ENCODE data around the gene RXRA. TPM values are rescaled to one million over a fixed set of nuclear protein-coding genes. Genes with fewer than 3 reads are reported as not detected.

The RXRA gene
- total RNA-seq, 1 experiment from 2014 or later = 29.9 TPM

DNA sequence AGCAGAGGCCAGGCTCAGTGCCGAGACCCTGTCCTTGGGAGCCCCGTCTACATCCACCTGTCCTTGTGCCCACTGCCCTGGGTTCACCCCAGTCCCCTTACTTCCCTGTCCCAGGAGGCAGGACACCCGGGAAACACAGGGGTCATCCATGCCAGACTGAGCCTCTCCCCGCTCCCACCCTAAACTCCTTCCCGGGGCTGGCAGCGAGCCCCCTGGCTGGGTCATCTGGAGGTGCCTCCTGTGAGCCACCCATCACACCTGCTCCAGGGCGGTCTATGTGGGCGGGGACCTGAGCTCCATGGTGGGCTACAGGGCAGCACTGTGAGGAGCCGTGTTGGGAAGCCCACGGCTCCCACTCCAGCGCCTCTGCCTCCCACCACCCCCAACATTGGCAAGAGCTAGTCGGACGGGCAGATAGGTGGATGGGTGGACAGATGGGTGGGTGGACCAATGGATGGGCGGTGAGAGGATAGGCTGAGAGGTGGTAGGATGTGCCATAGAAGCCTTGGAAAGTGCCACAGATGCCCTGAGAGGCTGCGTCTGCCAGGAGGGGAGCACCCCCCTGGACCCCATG lies 42.5 kb upstream of the RXRA start:
- Histone ChIP-seq H3K79me1 (ENCODE audit: insufficient read depth, low read depth, low read length, poor library complexity, severe bottlenecking) (no peaks in the 10 kb centered on the region), H2BK20ac (ENCODE audit: low read depth, low read length, poor library complexity, severe bottlenecking) (no peak overlapping the region), H3K27ac (ENCODE audit: insufficient read length, low read depth, low read length) (no peak overlapping the region), H3K4me2 (ENCODE audit: insufficient read depth, insufficient read length, low read length) (no peak overlapping the region), H3K4ac (ENCODE audit: low read depth, low read length) (no peak overlapping the region), H3K9ac (ENCODE audit: extremely low read depth, insufficient read length, low read length) (no peak overlapping the region), H4K8ac (replicated peaks; ENCODE audit: insufficient read length, low read depth, low read length) (no peak overlapping the region), H3K4me1 (ENCODE audit: insufficient read depth, low read length) (no peaks in the 10 kb centered on the region), H4K91ac (ENCODE audit: insufficient read length, low read depth, low read length) (no peak overlapping the region), H3T11ph (ENCODE audit: low read length) (no peak overlapping the region), H3K23me2 (ENCODE audit: insufficient read length, low read depth, low read length, poor library complexity, severe bottlenecking) (no peaks in the 10 kb centered on the region), H2AK5ac (ENCODE audit: insufficient read length, low read length) (no peak overlapping the region), H3K23ac (ENCODE audit: insufficient read length, low read depth, low read length) (no peak overlapping the region), H3K79me2 (ENCODE audit: insufficient read depth, low read length) (no peaks in the 10 kb centered on the region), H3K9me3 (ENCODE audit: control insufficient read depth, low read depth, low read length) (no peaks in the 10 kb centered on the region), H4K20me1 (ENCODE audit: control insufficient read depth, insufficient read depth, insufficient read length) (peaks cover 2% of the 10 kb centered on the region), H3K14ac (ENCODE audit: insufficient read depth, low read length) (no peak overlapping the region), H3K18ac (ENCODE audit: insufficient read length, low read depth, low read length) (no peak overlapping the region), H2AFZ (ENCODE audit: low read length) (no peak overlapping the region), H4K5ac (ENCODE audit: insufficient read length, low read depth, low read length) (no peak overlapping the region), H3K56ac (ENCODE audit: insufficient read length, low read depth, low read length) (no peak overlapping the region), H2BK120ac (ENCODE audit: low read depth, low read length, poor library complexity, severe bottlenecking) (no peak overlapping the region), H2BK15ac (ENCODE audit: low read depth, low read length) (no peak overlapping the region), H2BK5ac (ENCODE audit: insufficient read length, low read length) (no peak overlapping the region), H2BK12ac (ENCODE audit: insufficient read length, low read depth, low read length) (no peak overlapping the region), H3K27me3 (ENCODE audit: insufficient read depth, low read length) (no peaks in the 10 kb centered on the region)
- TF ChIP-seq, protein P1, sequence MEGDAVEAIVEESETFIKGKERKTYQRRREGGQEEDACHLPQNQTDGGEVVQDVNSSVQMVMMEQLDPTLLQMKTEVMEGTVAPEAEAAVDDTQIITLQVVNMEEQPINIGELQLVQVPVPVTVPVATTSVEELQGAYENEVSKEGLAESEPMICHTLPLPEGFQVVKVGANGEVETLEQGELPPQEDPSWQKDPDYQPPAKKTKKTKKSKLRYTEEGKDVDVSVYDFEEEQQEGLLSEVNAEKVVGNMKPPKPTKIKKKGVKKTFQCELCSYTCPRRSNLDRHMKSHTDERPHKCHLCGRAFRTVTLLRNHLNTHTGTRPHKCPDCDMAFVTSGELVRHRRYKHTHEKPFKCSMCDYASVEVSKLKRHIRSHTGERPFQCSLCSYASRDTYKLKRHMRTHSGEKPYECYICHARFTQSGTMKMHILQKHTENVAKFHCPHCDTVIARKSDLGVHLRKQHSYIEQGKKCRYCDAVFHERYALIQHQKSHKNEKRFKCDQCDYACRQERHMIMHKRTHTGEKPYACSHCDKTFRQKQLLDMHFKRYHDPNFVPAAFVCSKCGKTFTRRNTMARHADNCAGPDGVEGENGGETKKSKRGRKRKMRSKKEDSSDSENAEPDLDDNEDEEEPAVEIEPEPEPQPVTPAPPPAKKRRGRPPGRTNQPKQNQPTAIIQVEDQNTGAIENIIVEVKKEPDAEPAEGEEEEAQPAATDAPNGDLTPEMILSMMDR (conservative IDR thresholded peaks at IDR 0.05) = no peak
- no CpG with 5 or more reads among the region's 15 CpGs for WGBS (ENCODE audit: extremely low coverage, insufficient read length, low lambda C conversion rate)
- no peaks in the 10 kb centered on the region for H3K9me3 Mint-ChIP-seq
- DNase-seq = no peak
- no peaks in the 10 kb centered on the region; a peak in 1 of 7 replicates for H3K36me3 Mint-ChIP-seq (ENCODE audit: insufficient read depth in 1 of 3, low read depth in 3 of 3)
- no peak overlapping the region; a peak in 1 of 7 replicates for H3K27ac Mint-ChIP-seq
- H3K4me1 Mint-ChIP-seq = peaks cover 3 to 15% of the 10 kb centered on the region in 2 experiments; a peak in 2 of 4 replicates
- no peaks in the 10 kb centered on the region; the same call in 1 of the 2 replicates for H3K27me3 Mint-ChIP-seq (ENCODE audit: low read depth)
- H3K4me3 Mint-ChIP-seq = no peak overlapping the region; a peak in 1 of 5 replicates
